ENCODE results near the gene TBC1D23.
"Not testable (repeated sequence)": the region's sequence is repeated elsewhere in the genome, so short reads cannot be mapped to it uniquely, and the experiment has no call there.

TBC1D23 gene

DNA sequence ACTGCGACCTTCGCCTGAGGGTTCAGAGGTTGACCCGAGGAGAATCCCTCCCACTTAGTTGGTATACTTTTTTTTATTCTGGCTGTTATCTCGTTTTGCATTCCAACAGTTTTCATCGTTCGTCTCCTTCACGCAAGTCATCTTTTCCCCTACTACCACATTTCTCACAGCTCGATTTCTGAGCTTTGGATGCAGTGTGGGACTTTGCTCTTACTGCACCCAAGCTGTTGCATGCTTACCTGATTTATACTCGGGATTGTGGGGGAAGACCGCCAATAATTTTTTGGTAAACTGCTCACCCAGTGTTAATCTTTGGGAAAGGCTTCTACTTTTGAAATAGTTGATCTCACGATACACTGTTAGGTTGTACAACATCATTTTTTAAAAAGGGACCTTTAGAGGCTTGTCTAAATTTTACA is 702 bp downstream of the TBC1D23 start:
- Histone ChIP-seq H3K27ac (no peak overlapping the region), H3K4me3 (peak overlapping the region; percentile 90), H3K9me3 (ENCODE audit: low read depth, low read length) (no peaks in the 10 kb centered on the region), H3K36me3 (ENCODE audit: insufficient read depth, low read length) (no peaks in the 10 kb centered on the region), H3K9ac (ENCODE audit: insufficient read length) (peak overlapping the region; percentile 82)
- no peak for DNase-seq (ENCODE audit: low read depth, low spot score)
- TF ChIP-seq FOXP2 (optimal IDR thresholded peaks at IDR 0.05; ENCODE audit: control extremely low read depth, extremely low read length, insufficient read depth) (no peak), POLR2AphosphoS5 (IDR thresholded peaks at IDR 0.05; ENCODE audit: borderline replicate concordance, low read depth, low read length) (no peak), EZH2 (IDR thresholded peaks at IDR 0.05) (no peak)

GRCh38 chr3:100262925-100263324 is 2.1 kb downstream of the TBC1D23 start:
- H3K36me3 ChIP-seq (ENCODE audit: insufficient read depth, low read length); H3K4me3 ChIP-seq; H3K9ac ChIP-seq (ENCODE audit: insufficient read length); H3K27ac ChIP-seq; DNase-seq (ENCODE audit: low read depth, low spot score); H3K9me3 ChIP-seq (ENCODE audit: low read depth, low read length): not testable (repeated sequence)

GRCh38 chr3:100263583-100263982 is 2.8 kb downstream of the TBC1D23 start:
- Histone ChIP-seq H3K4me3 (no peak overlapping the region), H3K36me3 (ENCODE audit: insufficient read depth, low read length) (no peaks in the 10 kb centered on the region), H3K27ac (0 out of 2 replicates have a peak overlapping the region, but pooled peaks have one; percentile 10), H3K9me3 (ENCODE audit: low read depth, low read length) (no peaks in the 10 kb centered on the region), H3K9ac (ENCODE audit: insufficient read length) (no peak overlapping the region)
- no peak for DNase-seq (ENCODE audit: low read depth, low spot score)
- no peak for TF ChIP-seq EZH2 (IDR thresholded peaks at IDR 0.05)
- no peak for TF ChIP-seq POLR2AphosphoS5 (IDR thresholded peaks at IDR 0.05; ENCODE audit: borderline replicate concordance, low read depth, low read length)
- no peak for TF ChIP-seq FOXP2 (optimal IDR thresholded peaks at IDR 0.05; ENCODE audit: control extremely low read depth, extremely low read length, insufficient read depth)

GRCh38 chr3:100264242-100264641 is 3.5 kb downstream of the TBC1D23 start:
- DNase-seq (ENCODE audit: low read depth, low spot score), result no peak
- H3K27ac ChIP-seq, result no peak overlapping the region
- no peaks in the 10 kb centered on the region for H3K36me3 ChIP-seq (ENCODE audit: insufficient read depth, low read length)
- no peaks in the 10 kb centered on the region for H3K9me3 ChIP-seq (ENCODE audit: low read depth, low read length)
- TF ChIP-seq FOXP2 (optimal IDR thresholded peaks at IDR 0.05; ENCODE audit: control extremely low read depth, extremely low read length, insufficient read depth) (no peak), POLR2AphosphoS5 (IDR thresholded peaks at IDR 0.05; ENCODE audit: borderline replicate concordance, low read depth, low read length) (no peak), EZH2 (IDR thresholded peaks at IDR 0.05) (no peak)
- no peak overlapping the region for H3K4me3 ChIP-seq
- no peak overlapping the region for H3K9ac ChIP-seq (ENCODE audit: insufficient read length)

DNA sequence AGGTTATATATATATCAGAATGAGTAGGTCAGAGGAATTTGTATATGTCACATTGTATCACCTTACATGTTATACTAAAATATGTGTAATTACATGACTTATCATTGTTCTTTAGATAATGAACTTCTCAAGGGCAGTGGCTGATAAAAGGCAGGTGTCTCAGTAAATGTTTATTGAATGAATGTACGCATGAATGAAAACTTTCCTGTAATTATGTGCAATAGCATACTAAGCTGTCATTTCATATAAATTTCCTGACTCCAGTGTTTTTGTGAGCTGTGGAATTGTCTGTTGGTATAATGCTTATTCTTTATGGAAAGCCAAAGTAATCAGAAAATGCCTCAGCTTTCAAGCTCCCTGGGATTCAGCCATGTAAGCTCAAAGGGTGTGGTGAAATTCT is 4.2 kb downstream of the TBC1D23 start:
- Histone ChIP-seq H3K9me3 (ENCODE audit: low read depth, low read length) (no peaks in the 10 kb centered on the region), H3K27ac (no peak overlapping the region), H3K4me3 (no peak overlapping the region), H3K9ac (ENCODE audit: insufficient read length) (no peak overlapping the region), H3K36me3 (ENCODE audit: insufficient read depth, low read length) (no peaks in the 10 kb centered on the region)
- DNase-seq (ENCODE audit: low read depth, low spot score), result no peak
- TF ChIP-seq EZH2 (IDR thresholded peaks at IDR 0.05) (no peak), POLR2AphosphoS5 (IDR thresholded peaks at IDR 0.05; ENCODE audit: borderline replicate concordance, low read depth, low read length) (no peak), FOXP2 (optimal IDR thresholded peaks at IDR 0.05; ENCODE audit: control extremely low read depth, extremely low read length, insufficient read depth) (no peak)

DNA sequence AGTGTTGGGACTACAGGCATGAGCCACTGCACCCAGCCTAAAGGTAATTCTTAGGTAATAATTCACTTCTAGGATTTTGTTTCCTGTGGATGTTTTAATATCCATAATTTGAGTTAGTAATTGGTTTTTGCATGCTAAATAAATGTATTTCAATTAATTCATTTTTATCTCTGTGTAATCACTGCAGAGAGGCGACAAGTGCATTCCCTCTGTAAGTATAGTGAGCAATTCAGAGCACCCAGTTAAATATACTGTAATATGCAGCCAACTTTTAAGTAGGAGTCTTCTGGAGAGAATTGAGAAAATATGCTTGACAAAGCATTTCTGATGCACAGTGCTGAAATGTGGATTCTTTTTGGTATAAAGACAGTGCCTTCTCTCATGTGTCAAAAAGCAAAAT is 5.7 kb downstream of the TBC1D23 start:
- H3K27ac ChIP-seq, result no peak overlapping the region
- no peak overlapping the region for H3K4me3 ChIP-seq
- H3K9me3 ChIP-seq (ENCODE audit: low read depth, low read length), result no peaks in the 10 kb centered on the region
- no peaks in the 10 kb centered on the region for H3K36me3 ChIP-seq (ENCODE audit: insufficient read depth, low read length)
- no peak overlapping the region for H3K9ac ChIP-seq (ENCODE audit: insufficient read length)
- DNase-seq (ENCODE audit: low read depth, low spot score), result no peak
- no peak for TF ChIP-seq EZH2 (IDR thresholded peaks at IDR 0.05)
- TF ChIP-seq FOXP2 (optimal IDR thresholded peaks at IDR 0.05; ENCODE audit: control extremely low read depth, extremely low read length, insufficient read depth), result no peak
- TF ChIP-seq POLR2AphosphoS5 (IDR thresholded peaks at IDR 0.05; ENCODE audit: borderline replicate concordance, low read depth, low read length), result no peak

GRCh38 chr3:100268156-100268555 is 7.4 kb downstream of the TBC1D23 start:
- TF ChIP-seq EZH2 (IDR thresholded peaks at IDR 0.05) (no peak), FOXP2 (optimal IDR thresholded peaks at IDR 0.05; ENCODE audit: control extremely low read depth, extremely low read length, insufficient read depth) (no peak), POLR2AphosphoS5 (IDR thresholded peaks at IDR 0.05; ENCODE audit: borderline replicate concordance, low read depth, low read length) (no peak)
- no peak for DNase-seq (ENCODE audit: low read depth, low spot score)
- Histone ChIP-seq H3K4me3 (no peak overlapping the region), H3K36me3 (ENCODE audit: insufficient read depth, low read length) (no peaks in the 10 kb centered on the region), H3K9me3 (ENCODE audit: low read depth, low read length) (no peaks in the 10 kb centered on the region), H3K9ac (ENCODE audit: insufficient read length) (no peak overlapping the region), H3K27ac (no peak overlapping the region)

DNA sequence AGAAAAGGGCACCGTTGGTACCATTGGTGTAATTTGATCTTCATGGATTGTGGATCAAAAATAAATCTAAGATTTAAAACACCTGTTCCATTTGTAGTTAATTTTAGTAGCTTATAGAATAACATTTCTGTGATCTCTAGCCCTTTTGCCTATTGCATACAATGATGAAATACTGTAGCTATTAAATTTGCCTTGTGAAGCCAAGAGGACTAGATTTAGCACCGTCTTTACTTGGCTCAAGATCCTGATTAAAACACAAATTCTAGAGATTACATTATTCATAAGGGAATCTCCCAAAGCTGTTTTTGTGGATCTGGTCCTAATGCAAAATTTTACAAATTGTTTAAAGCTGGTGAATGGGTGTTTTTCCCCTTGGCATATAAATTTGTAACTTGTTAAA is 8.2 kb downstream of the TBC1D23 start:
- DNase-seq (ENCODE audit: low read depth, low spot score), result no peak
- Histone ChIP-seq H3K9ac (ENCODE audit: insufficient read length) (no peak overlapping the region), H3K27ac (peak overlapping the region; percentile 38), H3K4me3 (peak overlapping the region; percentile 24; the same call in 1 of the 2 replicates), H3K9me3 (ENCODE audit: low read depth, low read length) (no peaks in the 10 kb centered on the region), H3K36me3 (ENCODE audit: insufficient read depth, low read length) (no peaks in the 10 kb centered on the region)
- TF ChIP-seq EZH2 (IDR thresholded peaks at IDR 0.05) (no peak), POLR2AphosphoS5 (IDR thresholded peaks at IDR 0.05; ENCODE audit: borderline replicate concordance, low read depth, low read length) (no peak), FOXP2 (optimal IDR thresholded peaks at IDR 0.05; ENCODE audit: control extremely low read depth, extremely low read length, insufficient read depth) (no peak)

DNA sequence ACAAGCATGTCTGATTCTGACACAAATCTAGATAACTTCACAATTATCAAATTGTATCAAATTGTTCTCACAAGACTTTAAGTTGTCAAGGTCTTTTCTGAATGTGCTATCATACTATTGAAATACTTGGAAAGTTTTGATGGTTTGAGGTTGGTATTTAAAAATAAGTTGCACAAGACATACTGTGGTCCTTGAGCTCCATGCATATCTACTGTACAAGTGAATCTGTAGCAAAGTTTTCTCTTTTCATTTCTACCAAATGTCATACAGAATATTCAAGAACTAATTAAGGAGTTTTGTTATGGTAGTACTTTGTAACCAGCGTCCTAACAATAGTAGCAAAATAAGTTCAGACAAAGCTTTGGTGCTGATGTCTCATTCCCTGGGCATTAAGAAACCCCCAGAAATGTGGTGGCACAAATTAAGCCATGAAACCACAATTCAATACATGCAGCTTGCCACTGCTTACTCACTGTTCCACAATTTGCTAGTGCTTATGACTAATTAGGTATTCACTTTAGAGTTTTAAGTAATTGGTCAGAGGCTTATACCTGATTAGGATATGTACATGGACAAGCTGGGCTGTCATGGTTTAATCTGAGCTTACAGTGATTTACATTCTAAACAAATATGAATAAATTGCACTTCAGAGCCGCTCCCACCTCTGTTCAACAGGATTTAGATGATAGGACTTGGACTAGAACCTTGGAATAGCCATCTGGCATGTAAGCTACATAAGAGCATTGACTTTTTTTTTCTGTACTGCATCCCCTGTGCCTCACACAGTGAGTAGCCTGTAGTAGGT is 8.8 kb downstream of the TBC1D23 start:
- Histone ChIP-seq H3K4me3 (0 out of 2 replicates have a peak overlapping the region, but pooled peaks have one; percentile 24), H3K36me3 (ENCODE audit: insufficient read depth, low read length) (no peaks in the 10 kb centered on the region), H3K27ac (peak overlapping the region; percentile 38), H3K9me3 (ENCODE audit: low read depth, low read length) (no peaks in the 10 kb centered on the region), H3K9ac (ENCODE audit: insufficient read length) (peak overlapping the region; percentile 5)
- DNase-seq (ENCODE audit: low read depth, low spot score), result no peak
- TF ChIP-seq EZH2 (IDR thresholded peaks at IDR 0.05), result no peak
- TF ChIP-seq FOXP2 (optimal IDR thresholded peaks at IDR 0.05; ENCODE audit: control extremely low read depth, extremely low read length, insufficient read depth), result no peak
- TF ChIP-seq POLR2AphosphoS5 (IDR thresholded peaks at IDR 0.05; ENCODE audit: borderline replicate concordance, low read depth, low read length), result no peak
